GM12878 (cell line): ENCODE measurements around the gene TMEM52B. TPM values are rescaled to one million over a fixed set of nuclear protein-coding genes. Genes with fewer than 3 reads are reported as not detected.

Source experiments
- ATAC-seq: fragments of 200-7000 bp; cut with Tn5 transposase; 3 replicates; pipeline ENCODE4 v1.9.1; 2020; ENCODE audit warnings: mild to moderate bottlenecking, moderate library complexity
- BruUV-seq: library from RNA; stranded (reverse); fragments of 400-500 nt; replicated peaks from 2 replicates; lab custom pipeline; 2021; lab: Mats Ljungman, UMichigan
- CTCF ChIA-PET: fragments of 300-600 bp; sonication (Branson Sonifier 250); formaldehyde crosslinking; extraction: SDS; loops from one replicate; lab custom pipeline; 2021; ENCODE audit warnings: inconsistent platforms; lab: Yijun Ruan, JAX
- POLR2A ChIA-PET: fragments of 350-600 bp; formaldehyde crosslinking; extraction: SDS; loops from one replicate; lab custom pipeline; 2021; ENCODE audit warnings: inconsistent platforms; lab: Charles Lee
- RAD21 ChIA-PET: fragments of 300-600 bp; sonication (Branson Sonifier 250); formaldehyde crosslinking; loops from one replicate; lab custom pipeline; 2023; ENCODE audit warnings: antibody characterized with exemption; ENCODE audit not compliant: unreplicated experiment; lab: Charles Lee
- SMC1A ChIA-PET: fragments of 300-600 bp; sonication (Branson Sonifier 250); formaldehyde crosslinking; loops from one replicate; lab custom pipeline; 2023; ENCODE audit not compliant: unreplicated experiment, uncharacterized antibody; lab: Charles Lee
- DNase-seq: peaks from one replicate; pipeline ENCODE4 v3.0.0-alpha.2; 2011; ENCODE audit warnings: low read depth, low spot score
- FAIRE-seq: peaks from 3 replicates; lab custom pipeline; 2011; peaks lifted over from hg19 to GRCh38; lab: Jason Lieb, UNC
- H2AFZ ChIP-seq: 2 replicates; pipeline ENCODE4 v1.6.0; 2011; ENCODE audit warnings: low read depth, low read length, control low read depth; ENCODE audit not compliant: control insufficient read depth
- H3K27ac ChIP-seq: 2 replicates; pipeline ENCODE4 v1.5.1; 2011; ENCODE audit warnings: control low read depth; ENCODE audit not compliant: control insufficient read depth, insufficient read depth
- H3K27me3 ChIP-seq, 2 experiments: replicated peaks in 1 of 2; 2 replicates each; pipeline versions ENCODE4 v1.6.0 to v1.6.1; 2011; ENCODE audit warnings: low read length in 1 of 2; ENCODE audit not compliant: control insufficient read depth in 2 of 2, insufficient read depth in 2 of 2
- H3K36me3 ChIP-seq, 2 experiments: 2 replicates each; pipeline ENCODE4 v1.5.1; 2011; ENCODE audit warnings: low read length in 1 of 2; ENCODE audit not compliant: control insufficient read depth in 2 of 2, insufficient read depth in 2 of 2
- H3K4me1 ChIP-seq: 2 replicates; pipeline ENCODE4 v1.6.1; 2011; ENCODE audit warnings: mild to moderate bottlenecking, low read length, moderate library complexity, mixed read lengths; ENCODE audit not compliant: control insufficient read depth, insufficient read depth
- H3K4me2 ChIP-seq: 2 replicates; pipeline ENCODE4 v1.6.0; 2011; ENCODE audit warnings: control low read depth; ENCODE audit not compliant: control insufficient read depth, insufficient read depth
- H3K4me3 ChIP-seq: fragments of 200-600 bp; sonication (generic); 2 replicates; pipeline ENCODE4 v1.5.1; 2016
- H3K79me2 ChIP-seq: 2 replicates; pipeline ENCODE4 v1.6.0; 2011; ENCODE audit warnings: low read length; ENCODE audit not compliant: control insufficient read depth, insufficient read depth
- H3K9ac ChIP-seq: 2 replicates; pipeline ENCODE4 v1.8.0; 2011; ENCODE audit warnings: low read length, control low read depth, mixed read lengths; ENCODE audit not compliant: control insufficient read depth, insufficient read depth
- H3K9me3 ChIP-seq: replicated peaks from 3 replicates; pipeline ENCODE4 v1.5.1; 2011; ENCODE audit warnings: mild to moderate bottlenecking, low read length; ENCODE audit not compliant: control insufficient read depth, insufficient read depth
- H4K20me1 ChIP-seq: 2 replicates; pipeline ENCODE4 v1.6.0; 2011; ENCODE audit not compliant: control insufficient read depth, insufficient read depth
- ATF7 ChIP-seq: fragments of 450-650 bp; IDR thresholded peaks from 2 replicates; pipeline ENCODE4 v1.6.1; 2016; ENCODE audit warnings: low read depth, mild to moderate bottlenecking
- JUNB ChIP-seq: IDR thresholded peaks from 2 replicates; pipeline ENCODE4 v1.6.1; 2016; ENCODE audit warnings: antibody characterized with exemption, mild to moderate bottlenecking
- JUND ChIP-seq: IDR thresholded peaks from 2 replicates; pipeline ENCODE4 v1.6.1; 2012; ENCODE audit warnings: low read depth, mild to moderate bottlenecking, low read length, improper control_type of control experiment, moderate library complexity
- NFYB ChIP-seq: IDR thresholded peaks from 2 replicates; pipeline ENCODE4 v1.6.1; 2011; ENCODE audit warnings: low read depth, mild to moderate bottlenecking, low read length, improper control_type of control experiment, moderate library complexity; ENCODE audit not compliant: insufficient read depth
- NR2C1 ChIP-seq: fragments of 450-650 bp; IDR thresholded peaks from 2 replicates; pipeline ENCODE4 v1.6.1; 2017; ENCODE audit warnings: antibody characterized with exemption, mild to moderate bottlenecking, moderate library complexity
- NRF1 ChIP-seq: conservative IDR thresholded peaks from 2 replicates; pipeline ENCODE4 v1.6.1; 2011; ENCODE audit warnings: mild to moderate bottlenecking, low read depth, low read length, improper control_type of control experiment
- POLR2AphosphoS2 ChIP-seq: IDR thresholded peaks from 2 replicates; pipeline ENCODE4 v1.6.1; 2011; ENCODE audit warnings: low read depth, mild to moderate bottlenecking, low read length, improper control_type of control experiment, moderate library complexity
- POLR2AphosphoS5 ChIP-seq: IDR thresholded peaks from 2 replicates; pipeline ENCODE4 v1.6.1; 2011; ENCODE audit warnings: mild to moderate bottlenecking, low read length, inconsistent platforms
- SREBF2 ChIP-seq: IDR thresholded peaks from 2 replicates; pipeline ENCODE4 v1.6.1; 2012; ENCODE audit warnings: mild to moderate bottlenecking, low read length
- WRNIP1 ChIP-seq: IDR thresholded peaks from 2 replicates; pipeline ENCODE4 v1.6.1; 2011; ENCODE audit warnings: low read depth, low read length, improper control_type of control experiment, borderline replicate concordance
- YY1 ChIP-seq: IDR thresholded peaks from 2 replicates; pipeline ENCODE4 v1.6.1; 2011; ENCODE audit warnings: low read depth, mild to moderate bottlenecking, low read length
- ZNF384 ChIP-seq: IDR thresholded peaks from 2 replicates; pipeline ENCODE4 v1.6.1; 2012; ENCODE audit warnings: low read depth, mild to moderate bottlenecking, low read length, improper control_type of control experiment, borderline replicate concordance
- WGBS: methylation state at CpG from one replicate; pipeline ENCODE4 v1.1.6; 2016; ENCODE audit warnings: low lambda C conversion rate; ENCODE audit not compliant: insufficient replicate concordance, insufficient coverage; ENCODE audit errors: missing lambda C conversion rate; 5-methylcytosine and 5-hydroxymethylcytosine counted together
- in situ Hi-C: fragments of 300-500 bp; cut with MboI; formaldehyde crosslinking; loops from 9 replicates; pipeline ENCODE4 v1.14.3; 2018; ENCODE audit warnings: mixed read lengths
- intact Hi-C: fragments of 100-400 bp; cut with micrococcal nuclease; formaldehyde crosslinking; loops from one replicate; pipeline ENCODE4 v1.14.2; 2022; ENCODE audit not compliant: unreplicated experiment
- polyA plus RNA-seq, 11 experiments: library from polyadenylated mRNA; depleted of rRNA in 4 of 11; unstranded in 6 of 11; stranded (reverse) in 5 of 11; fragments of >200 nt; fragmentation: Nextera tagmentation in 4 of 11; fragmentation: Illumina TruSeq in 1 of 11; extraction: Ambion mirVana in 4 of 11; extraction: Trizol in 1 of 11; gene quantifications; 1 replicate in 1 of 11; 2 replicates in 10 of 11; pipeline versions ENCODE4 v1.2.1 to v1.2.3, GENCODE V29; 2011 to 2016; ENCODE audit warnings: inconsistent platforms in 2 of 11, missing spikeins in 2 of 11, low read depth in 1 of 11
- total RNA-seq, 4 experiments: library from RNA; depleted of rRNA in 3 of 4; stranded (reverse); fragments of >200 nt in 3 of 4; fragmentation: Illumina TruSeq in 1 of 4; extraction: Trizol in 1 of 4; gene quantifications; 2 replicates each; pipeline versions ENCODE4 v1.2.1 to v1.2.3, GENCODE V29; 2013 to 2021
- TF ChIP-seq, protein P1 (sequence below): IDR thresholded peaks from 2 replicates; pipeline ENCODE4 v1.6.1; 2012; ENCODE audit warnings: low read depth, low read length, improper control_type of control experiment
- TF ChIP-seq, protein P2 (sequence below): IDR thresholded peaks from 2 replicates; pipeline ENCODE4 v1.6.1; 2011; ENCODE audit warnings: borderline replicate concordance, low read depth, mild to moderate bottlenecking, moderate library complexity, mixed read lengths, low read length; ENCODE audit not compliant: insufficient read depth; ENCODE audit errors: extremely low read length
- TF ChIP-seq, protein P3 (sequence below): IDR thresholded peaks from 2 replicates; pipeline ENCODE4 v1.6.1; 2012; ENCODE audit warnings: mild to moderate bottlenecking, low read depth, low read length
- TF ChIP-seq, protein P4 (sequence below): fragments of 450-650 bp; IDR thresholded peaks from 2 replicates; pipeline ENCODE4 v1.6.1; 2018; ENCODE audit warnings: mild to moderate bottlenecking, low read depth, moderate library complexity; ENCODE audit not compliant: partially characterized antibody

TMEM52B gene
- total and polyA plus RNA-seq, 10 of the 15 experiments (the other 5 are each of a cell fraction or from before 2014, with no cell fraction given) = not detected

DNA sequence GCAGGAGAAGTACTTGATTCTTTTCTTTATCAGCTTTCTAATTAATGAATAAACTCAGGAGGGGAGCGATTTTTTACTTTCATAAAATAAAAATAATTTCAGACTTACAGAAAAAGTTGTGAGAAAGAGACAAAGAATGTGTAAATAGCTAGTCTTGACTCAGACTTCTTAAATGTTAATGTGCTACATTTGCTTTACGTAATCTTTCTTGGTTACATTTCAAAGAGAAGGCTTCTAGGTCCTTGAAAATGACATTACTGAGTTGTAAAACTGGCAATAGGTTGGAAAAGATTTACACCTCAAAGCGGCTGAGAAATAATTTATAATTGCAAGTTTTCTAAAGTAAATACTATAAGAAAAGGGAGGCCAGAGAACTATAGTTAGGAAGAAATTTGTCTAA lies 62.5 kb downstream of the TMEM52B start:
- Histone ChIP-seq H3K9ac (no peak overlapping the region), H3K9me3 (no peaks in the 10 kb centered on the region), H3K27ac (no peak overlapping the region), H3K4me1 (peaks cover 10% of the 10 kb centered on the region; the same call in 1 of the 2 replicates), H3K36me3 (no peaks in the 10 kb centered on the region), H2AFZ (no peak overlapping the region), H4K20me1 (no peaks in the 10 kb centered on the region), H3K79me2 (no peaks in the 10 kb centered on the region), H3K27me3 (no peaks in the 10 kb centered on the region; a peak in 1 of 4 replicates), H3K4me3 (no peak overlapping the region), H3K4me2 (no peak overlapping the region)
- SMC1A ChIA-PET = interaction anchor here (0.8 to 1.5 kb wide), 2 partner anchors 12 to 15 kb away, joined by 3 to 4 read pairs; no protein-coding TSS in a partner anchor
- ATAC-seq (no peak), FAIRE-seq (no peak), DNase-seq (no peak)
- RAD21 ChIA-PET = no interaction called here
- intact Hi-C loops = loop anchor here (5.0 kb wide), 1 partner anchor 261 kb away; no protein-coding TSS in a partner anchor
- WGBS = 35% methylated on average over 3 of the region's 3 CpGs
- no peak for TF ChIP-seq YY1
- TF ChIP-seq POLR2AphosphoS5 = no peak
- no peak for TF ChIP-seq JUNB
- TF ChIP-seq JUND = no peak
- no peak for TF ChIP-seq ZNF384
- no peak for TF ChIP-seq NFYB
- TF ChIP-seq, protein P1, sequence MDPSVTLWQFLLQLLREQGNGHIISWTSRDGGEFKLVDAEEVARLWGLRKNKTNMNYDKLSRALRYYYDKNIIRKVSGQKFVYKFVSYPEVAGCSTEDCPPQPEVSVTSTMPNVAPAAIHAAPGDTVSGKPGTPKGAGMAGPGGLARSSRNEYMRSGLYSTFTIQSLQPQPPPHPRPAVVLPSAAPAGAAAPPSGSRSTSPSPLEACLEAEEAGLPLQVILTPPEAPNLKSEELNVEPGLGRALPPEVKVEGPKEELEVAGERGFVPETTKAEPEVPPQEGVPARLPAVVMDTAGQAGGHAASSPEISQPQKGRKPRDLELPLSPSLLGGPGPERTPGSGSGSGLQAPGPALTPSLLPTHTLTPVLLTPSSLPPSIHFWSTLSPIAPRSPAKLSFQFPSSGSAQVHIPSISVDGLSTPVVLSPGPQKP = no peak
- no peak for TF ChIP-seq SREBF2
- TF ChIP-seq, protein P2, sequence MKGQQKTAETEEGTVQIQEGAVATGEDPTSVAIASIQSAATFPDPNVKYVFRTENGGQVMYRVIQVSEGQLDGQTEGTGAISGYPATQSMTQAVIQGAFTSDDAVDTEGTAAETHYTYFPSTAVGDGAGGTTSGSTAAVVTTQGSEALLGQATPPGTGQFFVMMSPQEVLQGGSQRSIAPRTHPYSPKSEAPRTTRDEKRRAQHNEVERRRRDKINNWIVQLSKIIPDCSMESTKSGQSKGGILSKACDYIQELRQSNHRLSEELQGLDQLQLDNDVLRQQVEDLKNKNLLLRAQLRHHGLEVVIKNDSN = no peak
- TF ChIP-seq NR2C1 = no peak
- TF ChIP-seq, protein P3, sequence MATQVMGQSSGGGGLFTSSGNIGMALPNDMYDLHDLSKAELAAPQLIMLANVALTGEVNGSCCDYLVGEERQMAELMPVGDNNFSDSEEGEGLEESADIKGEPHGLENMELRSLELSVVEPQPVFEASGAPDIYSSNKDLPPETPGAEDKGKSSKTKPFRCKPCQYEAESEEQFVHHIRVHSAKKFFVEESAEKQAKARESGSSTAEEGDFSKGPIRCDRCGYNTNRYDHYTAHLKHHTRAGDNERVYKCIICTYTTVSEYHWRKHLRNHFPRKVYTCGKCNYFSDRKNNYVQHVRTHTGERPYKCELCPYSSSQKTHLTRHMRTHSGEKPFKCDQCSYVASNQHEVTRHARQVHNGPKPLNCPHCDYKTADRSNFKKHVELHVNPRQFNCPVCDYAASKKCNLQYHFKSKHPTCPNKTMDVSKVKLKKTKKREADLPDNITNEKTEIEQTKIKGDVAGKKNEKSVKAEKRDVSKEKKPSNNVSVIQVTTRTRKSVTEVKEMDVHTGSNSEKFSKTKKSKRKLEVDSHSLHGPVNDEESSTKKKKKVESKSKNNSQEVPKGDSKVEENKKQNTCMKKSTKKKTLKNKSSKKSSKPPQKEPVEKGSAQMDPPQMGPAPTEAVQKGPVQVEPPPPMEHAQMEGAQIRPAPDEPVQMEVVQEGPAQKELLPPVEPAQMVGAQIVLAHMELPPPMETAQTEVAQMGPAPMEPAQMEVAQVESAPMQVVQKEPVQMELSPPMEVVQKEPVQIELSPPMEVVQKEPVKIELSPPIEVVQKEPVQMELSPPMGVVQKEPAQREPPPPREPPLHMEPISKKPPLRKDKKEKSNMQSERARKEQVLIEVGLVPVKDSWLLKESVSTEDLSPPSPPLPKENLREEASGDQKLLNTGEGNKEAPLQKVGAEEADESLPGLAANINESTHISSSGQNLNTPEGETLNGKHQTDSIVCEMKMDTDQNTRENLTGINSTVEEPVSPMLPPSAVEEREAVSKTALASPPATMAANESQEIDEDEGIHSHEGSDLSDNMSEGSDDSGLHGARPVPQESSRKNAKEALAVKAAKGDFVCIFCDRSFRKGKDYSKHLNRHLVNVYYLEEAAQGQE = no peak
- TF ChIP-seq POLR2AphosphoS2 = no peak
- TF ChIP-seq, protein P4, sequence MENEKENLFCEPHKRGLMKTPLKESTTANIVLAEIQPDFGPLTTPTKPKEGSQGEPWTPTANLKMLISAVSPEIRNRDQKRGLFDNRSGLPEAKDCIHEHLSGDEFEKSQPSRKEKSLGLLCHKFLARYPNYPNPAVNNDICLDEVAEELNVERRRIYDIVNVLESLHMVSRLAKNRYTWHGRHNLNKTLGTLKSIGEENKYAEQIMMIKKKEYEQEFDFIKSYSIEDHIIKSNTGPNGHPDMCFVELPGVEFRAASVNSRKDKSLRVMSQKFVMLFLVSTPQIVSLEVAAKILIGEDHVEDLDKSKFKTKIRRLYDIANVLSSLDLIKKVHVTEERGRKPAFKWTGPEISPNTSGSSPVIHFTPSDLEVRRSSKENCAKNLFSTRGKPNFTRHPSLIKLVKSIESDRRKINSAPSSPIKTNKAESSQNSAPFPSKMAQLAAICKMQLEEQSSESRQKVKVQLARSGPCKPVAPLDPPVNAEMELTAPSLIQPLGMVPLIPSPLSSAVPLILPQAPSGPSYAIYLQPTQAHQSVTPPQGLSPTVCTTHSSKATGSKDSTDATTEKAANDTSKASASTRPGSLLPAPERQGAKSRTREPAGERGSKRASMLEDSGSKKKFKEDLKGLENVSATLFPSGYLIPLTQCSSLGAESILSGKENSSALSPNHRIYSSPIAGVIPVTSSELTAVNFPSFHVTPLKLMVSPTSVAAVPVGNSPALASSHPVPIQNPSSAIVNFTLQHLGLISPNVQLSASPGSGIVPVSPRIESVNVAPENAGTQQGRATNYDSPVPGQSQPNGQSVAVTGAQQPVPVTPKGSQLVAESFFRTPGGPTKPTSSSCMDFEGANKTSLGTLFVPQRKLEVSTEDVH = no peak
- no peak for TF ChIP-seq ATF7
- no peak for TF ChIP-seq NRF1
- no peak for TF ChIP-seq WRNIP1
- in situ Hi-C loops = no loop called here
- no TSS peak for BruUV-seq
- CTCF ChIA-PET = interaction anchor here (1.1 kb wide), 1 partner anchor 90 kb away, joined by 3 read pairs; no protein-coding TSS in a partner anchor
- POLR2A ChIA-PET = no interaction called here
